Right cardiac atrium (tissue), 5 donors: Measurements from ENCODE around the gene GSN. TPM values are rescaled to one million over a fixed set of nuclear protein-coding genes. Genes with fewer than 3 reads are reported as not detected.

Experiments
- ATAC-seq, 2 donors: fragments of 200-7000 bp; cut with Tn5 transposase; one replicate each; pipeline versions ENCODE4 v1.8.0 to v1.9.1; 2020; ENCODE audit warnings: moderate library complexity in 2 of 2, mild to moderate bottlenecking in 1 of 2
- DNase-seq, 3 donors: peaks; one replicate each; pipeline ENCODE4 v3.0.0-alpha.2; 2020
- H3K27ac ChIP-seq: one replicate; pipeline ENCODE4 v1.5.1; 2013; ENCODE audit warnings: mild to moderate bottlenecking, low read length, control low read depth, moderate library complexity
- H3K27me3 ChIP-seq: one replicate; pipeline ENCODE4 v1.6.1; 2013; ENCODE audit not compliant: control insufficient read depth, insufficient read depth
- H3K4me1 ChIP-seq: one replicate; pipeline ENCODE4 v1.6.1; 2013; ENCODE audit warnings: low read length; ENCODE audit not compliant: control insufficient read depth, insufficient read depth
- H3K4me3 ChIP-seq: one replicate; pipeline ENCODE4 v1.5.1; 2013; ENCODE audit warnings: low read length, control low read depth
- H3K9me3 ChIP-seq: one replicate; pipeline ENCODE4 v1.6.1; 2013; ENCODE audit warnings: low read length; ENCODE audit not compliant: control insufficient read depth
- WGBS: extraction: QIAGEN DNeasy Blood & Tissue Kit; methylation state at CpG from one replicate; pipeline ENCODE4 v1.1.7; 2013; 5-methylcytosine and 5-hydroxymethylcytosine counted together
- intact Hi-C, 4 donors: fragments of 100-400 bp; cut with DNase I; formaldehyde crosslinking; loops; one replicate each; pipeline versions ENCODE4 v1.11.0 to v1.14.0; 2022 to 2023
- polyA plus RNA-seq: library from polyadenylated mRNA; stranded (reverse); fragments of 200-250 nt; gene quantifications from one replicate; pipeline ENCODE4 v1.2.3, GENCODE V29; 2013
- total RNA-seq, 4 donors: library from RNA; stranded (reverse); fragmentation: NEBNext Ultra II Directional; extraction: Animal tissue kit (Norgen Biotek cat#: 25700); gene quantifications; one replicate each; pipeline ENCODE4 v1.2.1, GENCODE V29; 2021
- donor health status: healthy with polysubstance abuse.
- donor health status: DM: no; HTN: yes; CAD: no.
- donor health status: DM: no; HTN: no; CAD: no.
- donor health status: DM: no; HTN: yes; CAD: no; lungs with severe emphysema.
- donor health status: DM: yes; HTN: yes; CAD: no.

The GSN gene
- total and polyA plus RNA-seq, 5 donors = 949 to 1,838 (median 1,630) TPM

DNA sequence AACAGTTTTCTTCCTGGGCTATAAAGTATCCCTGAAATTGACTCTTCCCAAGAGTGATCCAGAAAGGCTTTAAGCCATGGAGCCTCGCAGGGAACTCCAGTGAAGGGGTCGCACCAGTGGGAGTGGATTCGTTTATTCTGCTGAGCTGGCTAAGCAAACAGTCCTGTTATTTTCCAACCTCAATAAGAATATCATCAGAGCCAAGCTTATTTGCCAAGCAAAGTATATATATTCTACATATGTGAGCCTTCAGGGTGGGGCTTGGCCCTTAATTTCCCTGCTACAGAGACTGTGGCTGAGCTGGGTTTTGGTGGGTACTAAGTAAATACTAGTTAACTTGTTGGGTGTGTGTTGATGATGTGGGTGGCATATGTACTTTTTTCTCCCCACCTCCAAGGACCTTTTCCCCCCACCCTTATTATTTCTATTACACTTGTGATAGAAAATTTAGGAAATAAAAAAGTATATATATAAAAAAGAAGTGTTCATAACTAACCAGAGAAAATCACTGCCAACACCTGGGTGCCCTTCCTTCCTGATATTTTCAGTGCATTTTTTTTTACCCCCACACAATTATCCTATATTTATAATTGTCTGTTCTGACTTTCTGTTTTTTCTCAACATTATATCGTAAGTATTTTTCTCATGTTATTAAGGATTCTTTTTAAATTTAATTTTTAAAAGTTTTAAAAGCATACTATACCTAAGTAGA lies 5.3 kb downstream of the GSN start:
- H3K27me3 ChIP-seq = no peaks in the 10 kb centered on the region
- H3K27ac ChIP-seq = peak overlapping the region; percentile 49
- 70% methylated on average over 4 of the region's 4 CpGs for WGBS
- DNase-seq (no peak), ATAC-seq (no peak)
- intact Hi-C loops = no loop called here
- H3K9me3 ChIP-seq = no peaks in the 10 kb centered on the region
- H3K4me3 ChIP-seq = no peak overlapping the region
- peaks cover 15% of the 10 kb centered on the region for H3K4me1 ChIP-seq

DNA sequence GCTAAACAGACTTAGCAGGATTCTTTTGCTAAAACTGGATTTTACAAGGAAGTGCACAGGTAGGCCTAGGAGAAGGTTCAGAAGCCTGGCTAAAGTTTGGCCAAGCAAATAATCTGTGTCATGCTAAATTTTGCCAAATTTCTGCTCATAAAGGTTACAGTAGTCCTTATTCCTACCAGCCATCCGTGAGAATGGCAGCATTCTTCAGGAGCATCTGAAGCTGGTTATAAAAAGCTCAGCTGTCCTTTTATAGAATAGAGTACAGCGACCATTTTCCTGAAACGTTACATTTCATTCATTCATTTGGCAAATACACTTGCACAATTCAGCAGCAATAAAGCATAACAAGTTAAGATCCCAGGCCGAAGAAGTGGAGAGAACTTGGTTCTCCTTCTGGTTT lies 6.9 kb downstream of the GSN start:
- Histone ChIP-seq H3K27me3 (no peaks in the 10 kb centered on the region), H3K4me1 (peaks cover 19% of the 10 kb centered on the region), H3K4me3 (no peak overlapping the region), H3K27ac (no peak overlapping the region), H3K9me3 (no peaks in the 10 kb centered on the region)
- WGBS = 81% methylated on average over 4 of the region's 4 CpGs
- DNase-seq (no peak), ATAC-seq (no peak)
- intact Hi-C loops = loop anchor here in 1 of 4 donors (5.0 kb wide), 1 partner anchor 97 kb away; the partner anchor contains the start of gene STOM

DNA sequence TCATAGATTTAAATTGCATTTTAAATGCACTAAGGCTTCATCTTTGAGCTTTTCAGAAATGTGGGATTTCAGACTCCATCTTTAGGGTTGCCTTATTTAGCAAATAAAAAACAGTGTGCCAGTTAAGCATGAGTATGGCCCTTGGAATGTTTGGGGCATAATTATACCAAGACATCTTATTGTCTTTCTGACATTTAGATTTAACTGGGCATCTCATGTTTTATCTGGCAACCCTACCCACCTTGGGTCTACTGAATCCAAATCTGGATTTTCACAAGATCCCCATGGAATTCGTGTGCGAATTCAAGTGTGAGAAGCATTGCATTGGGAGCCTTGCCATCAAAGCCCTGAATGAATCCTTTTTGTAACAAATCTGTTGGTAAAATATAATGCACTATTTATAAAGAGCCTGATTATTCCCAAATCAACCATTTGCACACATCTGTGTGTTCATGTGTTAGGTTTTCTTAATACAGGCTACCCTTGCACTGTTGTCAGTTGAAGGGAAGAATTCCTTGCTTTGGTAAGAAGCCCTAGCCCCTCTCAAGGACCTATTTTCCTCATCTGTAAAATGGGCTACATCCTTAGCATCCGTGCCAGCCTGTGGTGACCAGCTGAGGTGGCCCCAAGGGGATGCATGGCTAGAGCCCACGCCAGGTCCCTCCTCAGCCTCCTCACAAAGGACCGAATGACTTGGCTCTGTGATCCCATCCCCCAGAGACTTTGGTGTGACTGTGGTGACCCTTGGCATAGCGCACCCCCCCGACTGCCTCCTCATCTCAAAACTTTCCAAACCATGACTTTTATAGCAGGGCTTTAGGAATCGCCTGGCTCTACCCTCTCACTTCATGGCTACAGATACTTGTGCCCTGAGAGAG lies 8.1 kb downstream of the GSN start:
- intact Hi-C loops = loop anchor here in 1 of 4 donors (5.0 kb wide), 1 partner anchor 96 kb away; the partner anchor contains the start of gene STOM
- no peaks in the 10 kb centered on the region for H3K27me3 ChIP-seq
- no peak for DNase-seq
- no peak overlapping the region for H3K4me3 ChIP-seq
- H3K9me3 ChIP-seq = no peaks in the 10 kb centered on the region
- H3K27ac ChIP-seq = no peak overlapping the region
- no peak for ATAC-seq
- 63% methylated on average over 8 of the region's 8 CpGs for WGBS
- peaks cover 25% of the 10 kb centered on the region for H3K4me1 ChIP-seq

- no peak overlapping the region for H3K4me3 ChIP-seq
- no peak for ATAC-seq
- H3K27ac ChIP-seq = no peak overlapping the region
- no peaks in the 10 kb centered on the region for H3K9me3 ChIP-seq
- 98% methylated on average over 1 of the region's 1 CpG for WGBS
- peaks cover 32% of the 10 kb centered on the region for H3K4me1 ChIP-seq
- no peak for DNase-seq
- H3K27me3 ChIP-seq = no peaks in the 10 kb centered on the region
- intact Hi-C loops = loop anchor here in 1 of 4 donors (5.0 kb wide), 1 partner anchor 95 kb away; the partner anchor contains the start of gene STOM
Measured at GRCh38 chr9:121277026-121277425, 9.1 kb downstream of the GSN start.

DNA sequence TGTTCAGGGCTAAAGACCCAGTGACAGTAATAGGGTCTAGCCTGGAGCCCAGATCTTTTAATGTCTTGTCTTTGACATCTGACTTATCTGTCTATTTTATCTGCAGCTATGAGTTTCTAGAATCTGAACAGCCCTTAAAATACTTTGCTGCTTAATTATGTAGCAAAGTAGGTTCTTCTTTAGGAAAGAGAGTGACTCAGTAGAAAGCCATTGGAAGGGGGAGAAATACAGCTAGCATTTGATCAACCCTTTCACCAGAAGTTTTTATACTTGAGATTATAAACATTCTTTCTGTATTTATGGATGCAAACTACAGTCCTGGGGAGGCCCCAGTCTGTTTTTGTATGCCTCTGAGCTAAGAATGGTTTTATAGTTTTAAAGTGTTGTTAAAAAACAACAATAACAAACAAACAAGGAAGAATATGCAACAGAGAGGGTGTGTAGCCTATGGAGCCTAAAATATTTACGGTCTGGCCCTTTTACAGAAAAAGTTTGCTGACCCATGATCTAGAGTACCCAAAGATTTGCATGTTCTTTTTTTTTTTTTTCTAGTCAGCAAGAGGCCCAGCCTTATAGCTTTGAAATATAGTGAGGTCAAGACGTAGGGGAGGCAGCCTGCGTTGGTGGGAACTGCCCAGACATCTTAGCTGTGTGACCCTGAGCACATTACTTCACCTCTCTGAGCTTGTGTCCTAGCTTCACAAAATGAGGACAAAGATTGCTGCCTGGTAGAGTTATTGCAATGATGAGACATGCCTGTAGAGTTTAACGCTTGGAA lies 9.7 kb downstream of the GSN start:
- DNase-seq = no peak
- Histone ChIP-seq H3K9me3 (no peaks in the 10 kb centered on the region), H3K4me3 (no peak overlapping the region), H3K27ac (peak overlapping the region; percentile 81), H3K4me1 (peaks cover 35% of the 10 kb centered on the region), H3K27me3 (no peaks in the 10 kb centered on the region)
- intact Hi-C loops = loop anchor here in 1 of 4 donors (5.0 kb wide), 1 partner anchor 95 kb away; the partner anchor contains the start of gene STOM
- ATAC-seq = no peak
- WGBS = 61% methylated on average over 4 of the region's 4 CpGs

- DNase-seq (peak; percentile 67 to 85 (median 79)), ATAC-seq (peak; percentile 59 to 64)
- H3K4me3 ChIP-seq = no peak overlapping the region
- peak overlapping the region; percentile 81 for H3K27ac ChIP-seq
- peaks cover 37% of the 10 kb centered on the region for H3K4me1 ChIP-seq
- H3K27me3 ChIP-seq = no peaks in the 10 kb centered on the region
- WGBS = 21% methylated on average over 13 of the region's 13 CpGs
- intact Hi-C loops = loop anchor here in 1 of 4 donors (5.0 kb wide), 1 partner anchor 94 kb away; the partner anchor contains the start of gene STOM
- no peaks in the 10 kb centered on the region for H3K9me3 ChIP-seq
Measured at GRCh38 chr9:121278477-121279261, 10.7 kb downstream of the GSN start.

DNA sequence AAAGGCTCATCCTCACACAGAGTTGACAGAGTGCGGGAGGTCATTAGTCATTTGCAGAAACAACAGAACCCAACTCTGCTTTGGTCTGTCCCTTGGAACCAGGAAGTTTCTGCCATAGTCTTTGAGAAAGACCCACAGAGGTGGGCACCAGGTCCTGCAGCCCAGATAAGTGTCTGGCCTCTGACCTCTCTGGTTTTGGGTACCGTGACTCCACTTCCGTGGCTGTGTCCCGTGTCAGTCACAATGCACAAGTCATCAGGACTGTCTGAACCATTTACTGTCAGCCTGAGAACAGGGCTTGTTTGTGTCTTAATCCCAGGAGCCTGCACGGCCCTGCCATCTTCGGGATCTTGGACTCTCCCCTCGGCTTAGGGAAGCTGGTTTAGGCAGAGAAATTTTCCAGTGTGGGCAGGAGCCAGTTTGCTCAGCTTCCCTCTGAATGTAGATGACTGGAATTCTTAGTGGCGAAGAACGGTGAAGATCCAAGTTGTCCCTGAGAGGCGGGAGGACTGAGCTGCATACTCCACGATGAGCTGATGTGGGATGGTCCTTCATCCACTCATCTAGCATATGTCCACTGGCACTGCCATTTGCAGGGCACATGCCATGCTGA lies 11.9 kb downstream of the GSN start:
- Histone ChIP-seq H3K4me3 (no peak overlapping the region), H3K9me3 (no peaks in the 10 kb centered on the region), H3K27ac (peak overlapping the region; percentile 68), H3K27me3 (no peaks in the 10 kb centered on the region), H3K4me1 (peaks cover 49% of the 10 kb centered on the region)
- ATAC-seq = no peak
- DNase-seq = no peak
- WGBS = 67% methylated on average over 11 of the region's 11 CpGs
- intact Hi-C loops = loop anchor here in 3 of 4 donors (2.0 to 5.0 kb wide), 3 partner anchors 41 to 92 kb away; partner anchors contain the start of gene STOM (in 1 of the 3)

- no peaks in the 10 kb centered on the region for H3K27me3 ChIP-seq
- no peak overlapping the region for H3K4me3 ChIP-seq
- peaks cover 57% of the 10 kb centered on the region for H3K4me1 ChIP-seq
- intact Hi-C loops = loop anchor here in 2 of 4 donors (2.0 to 5.0 kb wide), 2 partner anchors 40 to 41 kb away; no protein-coding TSS in a partner anchor
- WGBS = 73% methylated on average over 11 of the region's 11 CpGs
- H3K9me3 ChIP-seq = no peaks in the 10 kb centered on the region
- H3K27ac ChIP-seq = peak overlapping the region; percentile 99
- DNase-seq = no peak
- ATAC-seq = no peak
Measured at GRCh38 chr9:121280715-121281613, 13.0 kb downstream of the GSN start.
